ENCODE results near the gene DHRS2.

Gene DHRS2

GRCh38 chr14:23613242-23614070, 22.7 kb upstream of the DHRS2 start:
- TF ChIP-seq CTCF (IDR thresholded peaks at IDR 0.05; ENCODE audit: low read depth, low read length): no peak
- H3K4me3 ChIP-seq (ENCODE audit: low read depth, low read length): no peak overlapping the region

- no peak for TF ChIP-seq CTCF (IDR thresholded peaks at IDR 0.05; ENCODE audit: low read depth, low read length)
Observed at GRCh38 chr14:23614395-23614828, 21.8 kb upstream of the DHRS2 start.

GRCh38 chr14:23615856-23616255, 20.3 kb upstream of the DHRS2 start:
- TF ChIP-seq CTCF (IDR thresholded peaks at IDR 0.05; ENCODE audit: low read depth, low read length): no peak
- no peak overlapping the region for H3K4me3 ChIP-seq (ENCODE audit: low read depth, low read length)

More at GRCh38 chr14:23614395-23614828, 21.8 kb upstream of the DHRS2 start:
- no peak overlapping the region for H3K4me3 ChIP-seq (ENCODE audit: low read depth, low read length)

- H3K4me3 ChIP-seq (ENCODE audit: low read depth, low read length): no peak overlapping the region
- no peak for TF ChIP-seq CTCF (IDR thresholded peaks at IDR 0.05; ENCODE audit: low read depth, low read length)
Observed at GRCh38 chr14:23617539-23617938, 18.6 kb upstream of the DHRS2 start.

GRCh38 chr14:23618415-23618988, 17.7 kb upstream of the DHRS2 start:
- H3K4me3 ChIP-seq (ENCODE audit: low read depth, low read length): no peak overlapping the region
- no peak for TF ChIP-seq CTCF (IDR thresholded peaks at IDR 0.05; ENCODE audit: low read depth, low read length)

GRCh38 chr14:23620177-23620702, 15.9 kb upstream of the DHRS2 start:
- TF ChIP-seq CTCF (IDR thresholded peaks at IDR 0.05; ENCODE audit: low read depth, low read length): no peak
- H3K4me3 ChIP-seq (ENCODE audit: low read depth, low read length): no peak overlapping the region

Measured in WI38 (cell line).